ENCODE data around the gene SIX3. TPM values are rescaled to one million over a fixed set of nuclear protein-coding genes. Genes with fewer than 3 reads are reported as not detected.

The SIX3 gene
- total RNA-seq, 2 donors from 2014 or later: not detected

DNA sequence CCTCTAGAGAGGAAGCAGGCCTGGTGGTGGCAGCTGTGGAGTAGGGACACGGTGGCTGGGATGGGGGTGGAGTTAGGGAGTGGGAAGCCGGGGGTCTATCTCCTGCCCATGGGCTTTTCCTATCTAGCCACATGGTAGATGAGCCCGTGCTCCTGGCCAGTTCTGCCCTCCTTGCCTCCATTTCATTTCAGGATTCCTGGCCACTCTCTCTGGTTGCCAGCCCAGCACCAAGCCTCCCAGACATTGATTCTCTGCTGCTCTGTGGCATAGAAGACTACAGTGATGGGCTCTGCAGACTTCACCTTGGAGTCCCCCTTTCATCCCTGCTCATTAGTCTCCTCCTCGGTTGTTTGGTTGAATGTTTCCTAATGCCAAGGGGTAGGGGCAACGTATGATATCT lies 19.4 kb downstream of the SIX3 start:
- no peaks in the 10 kb centered on the region for H3K9me3 ChIP-seq
- no peak overlapping the region for H3K4me3 ChIP-seq
- DNase-seq (ENCODE audit: low spot score): no peak
- H3K27me3 ChIP-seq: peaks cover 0 to 3% of the 10 kb centered on the region in 2 donors
- TF ChIP-seq, protein P1, sequence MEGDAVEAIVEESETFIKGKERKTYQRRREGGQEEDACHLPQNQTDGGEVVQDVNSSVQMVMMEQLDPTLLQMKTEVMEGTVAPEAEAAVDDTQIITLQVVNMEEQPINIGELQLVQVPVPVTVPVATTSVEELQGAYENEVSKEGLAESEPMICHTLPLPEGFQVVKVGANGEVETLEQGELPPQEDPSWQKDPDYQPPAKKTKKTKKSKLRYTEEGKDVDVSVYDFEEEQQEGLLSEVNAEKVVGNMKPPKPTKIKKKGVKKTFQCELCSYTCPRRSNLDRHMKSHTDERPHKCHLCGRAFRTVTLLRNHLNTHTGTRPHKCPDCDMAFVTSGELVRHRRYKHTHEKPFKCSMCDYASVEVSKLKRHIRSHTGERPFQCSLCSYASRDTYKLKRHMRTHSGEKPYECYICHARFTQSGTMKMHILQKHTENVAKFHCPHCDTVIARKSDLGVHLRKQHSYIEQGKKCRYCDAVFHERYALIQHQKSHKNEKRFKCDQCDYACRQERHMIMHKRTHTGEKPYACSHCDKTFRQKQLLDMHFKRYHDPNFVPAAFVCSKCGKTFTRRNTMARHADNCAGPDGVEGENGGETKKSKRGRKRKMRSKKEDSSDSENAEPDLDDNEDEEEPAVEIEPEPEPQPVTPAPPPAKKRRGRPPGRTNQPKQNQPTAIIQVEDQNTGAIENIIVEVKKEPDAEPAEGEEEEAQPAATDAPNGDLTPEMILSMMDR (IDR thresholded peaks at IDR 0.05): no peak
- no peaks in the 10 kb centered on the region for H3K4me1 ChIP-seq
- H3K36me3 ChIP-seq: no peaks in the 10 kb centered on the region
- H3K27ac ChIP-seq: no peak overlapping the region

DNA sequence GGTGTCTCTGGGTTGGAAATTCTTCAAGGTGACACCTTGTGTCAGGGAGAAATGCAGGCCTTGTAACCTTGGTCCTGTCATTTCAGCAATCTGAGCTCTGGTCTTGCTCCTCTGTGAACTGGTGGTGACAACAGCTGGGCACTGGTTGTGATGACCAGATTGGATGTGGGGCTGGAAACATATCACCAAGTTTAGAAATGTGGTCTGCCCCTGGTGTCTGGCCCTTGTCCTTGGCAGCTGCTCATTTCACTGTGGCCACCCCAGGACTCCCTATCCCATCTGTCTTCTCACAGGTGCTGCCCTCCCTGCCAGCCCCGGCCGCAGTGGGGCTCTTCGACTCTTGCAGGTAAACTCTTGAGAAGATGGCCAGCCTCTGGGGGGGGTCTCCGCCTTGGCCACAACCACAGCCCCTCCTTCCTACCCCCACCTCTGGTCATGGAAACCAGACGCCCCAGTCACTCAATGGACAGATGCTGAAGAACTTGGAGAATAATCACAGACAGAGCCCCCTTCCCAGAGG lies 20.7 kb downstream of the SIX3 start:
- Histone ChIP-seq H3K36me3 (no peaks in the 10 kb centered on the region), H3K27me3 (peaks cover 0 to 3% of the 10 kb centered on the region in 2 donors), H3K4me3 (no peak overlapping the region), H3K27ac (no peak overlapping the region), H3K4me1 (no peaks in the 10 kb centered on the region), H3K9me3 (no peaks in the 10 kb centered on the region)
- TF ChIP-seq, protein P1 (IDR thresholded peaks at IDR 0.05): no peak
- no peak for DNase-seq (ENCODE audit: low spot score)

DNA sequence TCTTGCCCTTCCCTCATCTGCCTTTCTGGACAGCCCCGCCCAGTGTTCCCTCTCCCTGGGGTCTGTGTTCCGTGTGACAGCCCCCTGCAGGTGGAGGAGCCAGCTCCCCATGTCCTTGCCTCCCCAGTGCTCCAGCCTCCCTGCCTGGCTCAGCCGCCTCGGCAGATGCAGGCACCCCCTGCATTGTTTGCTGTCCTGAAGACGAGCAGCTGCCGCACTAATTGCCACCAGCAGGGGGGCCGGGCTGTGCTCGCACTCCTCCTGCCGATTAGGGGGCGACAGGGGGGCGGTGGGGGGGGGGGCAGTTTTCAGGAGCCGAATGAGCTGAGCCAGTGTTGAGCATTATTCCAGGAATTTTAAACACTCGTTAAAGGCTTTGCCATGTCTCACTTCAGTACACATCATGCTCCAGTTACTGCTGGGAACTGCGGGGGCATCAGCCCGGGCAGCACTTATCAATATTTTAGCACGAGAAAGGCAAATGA lies 23.3 kb downstream of the SIX3 start:
- Histone ChIP-seq H3K27me3 (peaks cover 0 to 3% of the 10 kb centered on the region in 2 donors), H3K4me1 (no peaks in the 10 kb centered on the region), H3K9me3 (no peaks in the 10 kb centered on the region), H3K27ac (no peak overlapping the region), H3K36me3 (no peaks in the 10 kb centered on the region), H3K4me3 (no peak overlapping the region)
- no peak for DNase-seq (ENCODE audit: low spot score)
- TF ChIP-seq, protein P1 (IDR thresholded peaks at IDR 0.05): no peak

DNA sequence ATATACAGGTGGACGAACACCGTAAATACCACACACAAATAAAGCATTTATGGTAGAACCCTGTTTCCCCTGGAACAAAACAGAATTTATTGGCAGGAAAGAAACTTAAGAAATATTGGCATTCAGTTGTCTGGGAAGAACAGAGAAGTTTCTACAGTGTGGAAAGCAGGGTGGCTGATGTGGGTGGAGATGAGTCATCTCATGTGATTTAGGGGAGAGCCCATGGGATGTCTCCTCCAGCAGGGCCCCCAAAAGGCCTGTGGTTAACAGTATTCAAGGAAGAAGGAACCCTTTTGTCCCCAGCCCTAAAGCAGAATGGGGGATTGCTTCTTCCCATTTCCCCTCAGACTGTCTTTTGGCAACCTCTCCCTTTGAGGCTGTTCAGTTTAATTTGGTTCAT lies 24.2 kb downstream of the SIX3 start:
- Histone ChIP-seq H3K4me1 (no peaks in the 10 kb centered on the region), H3K27ac (no peak overlapping the region), H3K27me3 (peaks cover 0 to 3% of the 10 kb centered on the region in 2 donors), H3K4me3 (no peak overlapping the region), H3K36me3 (no peaks in the 10 kb centered on the region), H3K9me3 (no peaks in the 10 kb centered on the region)
- TF ChIP-seq, protein P1 (IDR thresholded peaks at IDR 0.05): no peak
- DNase-seq (ENCODE audit: low spot score): no peak

DNA sequence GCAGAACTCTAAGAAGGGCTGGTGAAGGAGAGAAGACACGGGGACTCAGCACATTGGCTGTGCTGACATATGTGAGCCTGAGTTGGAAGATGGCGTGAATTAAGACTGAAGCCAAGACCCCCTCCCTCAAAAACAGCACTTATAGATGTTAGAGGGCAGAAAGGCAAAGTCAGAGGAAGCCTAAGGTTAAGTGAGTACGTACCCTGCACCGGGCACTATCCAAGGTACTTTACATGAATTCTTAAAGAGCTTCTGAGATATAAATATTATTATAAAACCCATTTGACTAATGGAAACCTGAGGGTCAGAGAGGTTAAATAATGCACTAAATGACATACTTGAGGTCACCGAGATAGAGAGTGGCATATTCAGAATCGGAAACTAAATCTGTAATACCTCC lies 25.6 kb downstream of the SIX3 start:
- Histone ChIP-seq H3K9me3 (no peaks in the 10 kb centered on the region), H3K4me1 (no peaks in the 10 kb centered on the region), H3K27ac (no peak overlapping the region), H3K27me3 (peaks cover 0 to 3% of the 10 kb centered on the region in 2 donors), H3K4me3 (no peak overlapping the region), H3K36me3 (no peaks in the 10 kb centered on the region)
- TF ChIP-seq, protein P1 (IDR thresholded peaks at IDR 0.05): no peak
- no peak for DNase-seq (ENCODE audit: low spot score)
